C4-2B (cell line): ENCODE measurements around the gene SH3RF2.

ENCODE experiments used
- ZFX ChIP-seq: fragments of 450-650 bp; IDR thresholded peaks from 2 replicates; pipeline ENCODE4 v1.6.1; 2017
- TF ChIP-seq, protein P1 (sequence below): fragments of 450-650 bp; conservative IDR thresholded peaks from 2 replicates; pipeline ENCODE4 v1.5.1; 2017; ENCODE audit warnings: mild to moderate bottlenecking

DNA sequence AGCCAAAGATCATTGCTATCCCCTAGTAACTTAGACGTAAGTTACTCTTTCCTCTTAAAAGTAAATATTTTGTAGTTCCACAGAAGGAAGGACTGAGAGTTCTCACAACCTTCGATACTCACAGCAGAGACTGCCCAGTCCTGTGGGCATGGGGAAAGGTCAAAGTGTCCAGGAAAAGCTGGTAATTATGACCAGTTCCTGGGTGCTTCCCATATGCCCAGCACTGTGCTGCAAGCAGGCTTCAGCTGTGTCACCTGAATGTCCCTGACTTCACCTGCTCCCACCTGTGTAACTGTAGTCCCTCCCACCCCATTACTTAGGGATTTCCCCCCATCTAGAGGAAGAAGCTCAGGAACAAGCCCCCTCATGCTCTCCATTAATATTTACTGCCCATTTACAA is 18.0 kb upstream of the SH3RF2 start:
- TF ChIP-seq, protein P1, sequence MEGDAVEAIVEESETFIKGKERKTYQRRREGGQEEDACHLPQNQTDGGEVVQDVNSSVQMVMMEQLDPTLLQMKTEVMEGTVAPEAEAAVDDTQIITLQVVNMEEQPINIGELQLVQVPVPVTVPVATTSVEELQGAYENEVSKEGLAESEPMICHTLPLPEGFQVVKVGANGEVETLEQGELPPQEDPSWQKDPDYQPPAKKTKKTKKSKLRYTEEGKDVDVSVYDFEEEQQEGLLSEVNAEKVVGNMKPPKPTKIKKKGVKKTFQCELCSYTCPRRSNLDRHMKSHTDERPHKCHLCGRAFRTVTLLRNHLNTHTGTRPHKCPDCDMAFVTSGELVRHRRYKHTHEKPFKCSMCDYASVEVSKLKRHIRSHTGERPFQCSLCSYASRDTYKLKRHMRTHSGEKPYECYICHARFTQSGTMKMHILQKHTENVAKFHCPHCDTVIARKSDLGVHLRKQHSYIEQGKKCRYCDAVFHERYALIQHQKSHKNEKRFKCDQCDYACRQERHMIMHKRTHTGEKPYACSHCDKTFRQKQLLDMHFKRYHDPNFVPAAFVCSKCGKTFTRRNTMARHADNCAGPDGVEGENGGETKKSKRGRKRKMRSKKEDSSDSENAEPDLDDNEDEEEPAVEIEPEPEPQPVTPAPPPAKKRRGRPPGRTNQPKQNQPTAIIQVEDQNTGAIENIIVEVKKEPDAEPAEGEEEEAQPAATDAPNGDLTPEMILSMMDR = no peak
- no peak for TF ChIP-seq ZFX
